GM21423 (cell line): ENCODE data around the gene CUBN.

ENCODE experiments used
- ATAC-seq: cut with Tn5 transposase; IDR thresholded peaks from one replicate; pipeline ENCODE4 v1.9.1; 2021; ENCODE audit warnings: mild to moderate bottlenecking, moderate library complexity; ENCODE audit not compliant: unreplicated experiment

CUBN gene

DNA sequence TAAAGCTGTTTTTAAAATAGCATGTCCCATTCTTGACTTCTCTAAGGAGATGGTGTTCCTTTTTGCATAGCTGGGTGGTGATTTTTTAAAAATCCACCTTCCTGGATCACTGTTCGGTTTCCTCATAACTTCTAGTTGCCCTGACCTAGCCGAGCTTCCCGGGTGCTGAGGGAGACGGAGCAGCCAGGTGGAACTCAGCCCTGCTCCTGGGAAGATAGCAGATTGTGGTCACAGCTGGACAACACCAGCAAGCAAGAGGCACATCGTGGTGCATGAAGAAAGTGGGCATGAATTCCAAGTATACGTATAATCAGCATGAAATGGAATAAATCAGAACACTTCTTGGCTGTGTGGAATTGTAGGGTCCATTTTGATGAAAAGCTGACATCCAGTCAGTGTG is 238.9 kb downstream of the CUBN start:
- no peak for ATAC-seq

DNA sequence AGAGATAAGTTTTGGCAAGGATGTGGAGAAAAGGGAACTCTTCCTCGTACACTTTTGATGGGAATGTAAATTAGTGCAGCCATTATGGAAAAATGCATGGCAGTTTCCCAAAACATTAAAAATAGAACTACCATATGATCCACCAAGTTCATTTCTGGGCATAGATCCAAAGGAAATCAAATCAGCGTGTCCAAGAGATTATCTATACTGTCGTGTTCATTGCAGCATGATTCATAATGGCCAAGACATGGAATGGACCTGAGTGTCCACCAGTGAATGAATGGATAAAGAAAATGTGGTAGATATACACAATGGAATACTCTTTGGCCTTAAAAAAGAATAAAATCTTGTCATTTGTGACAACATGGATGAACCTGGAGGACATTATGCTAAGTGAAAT is 242.0 kb downstream of the CUBN start:
- ATAC-seq = no peak

DNA sequence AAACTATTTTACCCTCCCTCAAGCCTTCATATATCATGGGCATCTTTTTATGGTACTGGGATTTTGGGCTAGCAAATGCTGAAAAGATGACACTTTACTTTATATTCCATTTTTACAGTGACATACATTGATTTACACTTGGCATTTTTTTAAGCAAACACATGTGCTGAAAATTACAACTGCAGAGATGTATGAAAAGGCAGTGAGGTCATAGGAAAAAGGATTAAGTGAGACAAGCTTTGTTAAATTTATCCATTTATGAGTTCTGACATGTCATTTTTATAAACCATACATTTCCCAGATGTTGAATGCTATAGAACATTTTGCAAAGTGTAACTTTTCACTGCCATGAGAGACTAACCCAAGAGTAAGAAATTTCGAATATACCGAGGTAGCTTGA is 243.6 kb downstream of the CUBN start:
- no peak for ATAC-seq

DNA sequence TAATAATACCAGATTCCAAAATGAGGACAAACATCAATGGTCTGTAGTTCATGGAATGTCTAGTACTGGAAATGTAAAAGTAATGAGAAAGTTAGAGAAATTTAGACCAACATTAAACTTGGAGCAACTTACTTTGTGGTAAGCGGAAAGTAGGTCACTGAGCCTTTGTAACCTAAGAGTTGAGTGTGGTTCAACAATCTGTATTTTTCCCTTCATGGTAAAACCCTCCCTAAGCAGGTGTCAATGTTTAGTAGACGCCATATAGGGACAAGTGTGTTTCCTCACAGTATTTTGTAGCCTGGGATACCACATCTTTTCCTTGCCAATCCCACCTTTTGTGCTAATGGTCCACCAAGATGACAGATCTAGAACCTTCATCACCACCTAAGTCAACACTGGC is 245.1 kb downstream of the CUBN start:
- no peak for ATAC-seq

DNA sequence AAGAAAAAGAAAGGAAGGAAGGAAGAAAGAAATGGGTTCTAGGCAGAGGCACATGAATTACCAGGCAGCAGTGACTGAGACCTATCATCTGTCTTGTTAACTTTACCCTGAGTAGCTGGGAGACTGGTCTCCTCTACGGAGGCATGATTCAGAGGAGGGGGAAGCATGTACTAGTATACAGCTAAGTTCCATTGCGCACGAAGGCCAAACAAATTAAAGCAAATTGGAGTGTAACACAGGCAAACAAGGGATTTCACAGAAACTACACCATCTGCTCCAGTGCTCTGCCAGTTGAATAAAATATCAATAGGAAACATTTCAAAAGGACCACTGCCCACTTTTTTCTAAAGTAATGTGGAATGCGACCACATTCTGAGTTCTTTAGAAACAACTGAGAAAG is 246.5 kb downstream of the CUBN start:
- ATAC-seq = no peak

DNA sequence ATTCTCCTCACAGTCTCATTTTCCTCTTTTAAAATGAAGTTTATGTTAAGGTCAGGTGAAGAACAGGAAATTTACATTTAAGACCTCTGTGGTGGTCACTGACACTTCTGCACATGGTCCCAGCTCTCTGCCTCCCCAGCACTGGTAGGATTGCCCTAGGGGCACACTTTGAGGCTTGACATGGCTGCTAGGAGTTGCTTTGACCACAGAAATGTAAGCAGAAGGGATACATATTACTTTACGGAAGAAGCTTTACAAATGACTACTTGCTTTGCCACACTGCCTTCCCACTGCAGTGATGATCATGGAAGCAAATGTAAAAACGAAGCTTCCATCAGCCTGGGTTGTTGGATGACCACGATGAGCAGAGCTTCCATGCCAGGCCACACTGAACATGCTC is 259.3 kb downstream of the CUBN start:
- ATAC-seq = no peak

DNA sequence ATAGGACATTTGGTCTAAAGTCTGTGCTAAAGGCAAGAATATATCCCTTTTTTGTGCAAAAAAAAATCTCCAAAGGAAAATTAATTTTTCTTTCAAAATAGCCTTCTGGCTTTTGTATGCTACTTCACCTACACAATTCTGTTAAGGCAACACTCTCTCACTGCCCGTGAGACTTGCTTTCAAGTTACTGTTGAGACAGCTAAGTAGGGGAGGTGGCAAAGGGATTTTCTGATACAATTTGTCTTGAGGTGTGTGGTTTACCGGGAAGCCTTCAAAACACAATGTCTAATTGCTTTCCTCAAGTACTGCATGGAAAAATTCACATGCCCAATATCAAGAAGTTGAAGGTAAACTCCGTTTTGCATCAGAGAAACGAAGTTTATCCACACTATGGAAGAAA is 261.6 kb downstream of the CUBN start:
- no peak for ATAC-seq

DNA sequence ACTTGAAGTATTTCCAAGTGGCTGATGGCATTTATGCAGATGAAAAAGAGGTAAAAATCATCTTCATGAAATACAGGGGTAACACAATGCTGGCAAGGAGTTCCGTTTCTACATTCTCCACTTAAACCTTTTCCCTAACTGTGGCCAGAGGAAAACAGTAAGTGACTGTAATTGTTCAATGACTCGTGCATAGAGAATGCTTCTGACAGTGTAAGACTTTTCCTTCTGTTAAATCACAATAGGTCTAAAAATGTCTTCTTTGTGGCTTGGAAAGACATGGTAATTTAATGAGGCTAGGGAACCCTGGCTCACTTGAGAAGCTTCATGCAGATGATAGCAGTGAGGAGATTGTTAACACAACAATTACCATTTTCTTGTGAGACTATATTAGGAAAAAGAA is 262.1 kb downstream of the CUBN start:
- ATAC-seq = no peak

DNA sequence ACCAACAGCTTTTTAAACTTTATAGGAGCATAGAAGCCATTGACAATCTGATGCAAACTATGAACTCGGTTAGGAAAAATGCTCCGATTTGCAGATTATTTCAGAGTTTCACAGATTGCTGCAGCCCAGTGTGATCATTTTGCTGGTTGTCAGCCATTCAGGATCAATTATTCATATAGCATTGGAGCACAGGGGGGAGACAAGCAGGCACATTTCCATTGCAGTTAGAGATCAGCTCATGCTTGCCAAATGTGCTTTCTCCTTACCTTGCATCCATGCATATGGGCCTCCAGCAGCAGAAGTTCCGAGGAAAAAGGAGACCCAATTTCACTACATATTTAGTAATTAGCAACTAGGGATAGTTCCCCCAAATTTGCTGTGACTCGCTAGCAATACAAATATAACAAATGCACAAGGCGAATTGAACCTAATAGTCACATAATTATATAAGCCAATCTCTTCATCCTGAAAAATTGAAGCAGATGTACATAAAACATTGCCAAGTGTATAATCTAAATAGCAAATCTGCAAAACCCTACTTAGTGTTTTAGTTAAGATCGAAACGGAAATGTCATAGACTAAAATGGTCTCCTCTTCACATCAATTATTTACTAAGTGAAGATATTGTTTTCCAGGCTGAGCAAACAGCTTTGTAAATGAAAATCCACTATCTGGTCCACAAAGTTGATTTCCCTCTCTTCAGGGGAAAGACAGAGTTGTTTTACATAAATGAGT is 262.9 kb downstream of the CUBN start:
- no peak for ATAC-seq

DNA sequence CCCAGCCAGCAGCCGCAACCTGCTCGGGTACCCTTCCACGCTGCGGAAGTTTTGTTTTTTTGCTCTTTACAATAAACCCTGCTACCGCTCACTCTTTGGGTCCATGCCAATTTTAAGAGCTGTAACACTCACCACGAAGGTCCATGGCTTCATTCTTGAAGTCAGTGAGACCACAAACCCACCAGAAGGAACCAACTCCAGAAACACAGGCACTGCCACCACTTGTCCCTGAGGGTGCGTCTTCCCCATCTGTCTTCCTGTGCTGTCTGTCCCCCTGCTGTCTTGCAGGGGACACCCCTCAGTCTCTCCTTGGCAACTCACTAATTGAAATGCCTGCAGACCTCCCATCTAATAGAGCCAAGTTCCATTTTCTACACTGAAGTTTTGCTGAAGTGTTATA is 263.8 kb downstream of the CUBN start:
- ATAC-seq = no peak

DNA sequence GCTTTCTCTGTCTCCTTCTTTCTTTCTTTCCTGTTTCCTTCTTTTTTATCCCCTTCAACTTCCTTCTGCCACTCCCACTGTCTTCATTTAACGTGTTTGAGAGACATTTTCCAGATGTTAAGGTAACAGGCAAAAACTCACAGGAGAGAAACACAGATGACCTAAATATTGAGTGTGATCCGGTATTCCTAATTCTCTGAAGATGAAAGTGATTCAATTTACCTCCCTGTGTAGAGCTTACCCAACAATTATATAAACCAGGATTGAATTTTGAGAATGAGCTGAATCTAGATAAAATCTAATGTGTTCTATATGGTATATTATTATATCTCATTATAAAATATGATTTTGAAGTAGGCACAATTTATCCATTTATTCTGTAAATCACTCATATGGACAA is 265.8 kb downstream of the CUBN start:
- no peak for ATAC-seq

DNA sequence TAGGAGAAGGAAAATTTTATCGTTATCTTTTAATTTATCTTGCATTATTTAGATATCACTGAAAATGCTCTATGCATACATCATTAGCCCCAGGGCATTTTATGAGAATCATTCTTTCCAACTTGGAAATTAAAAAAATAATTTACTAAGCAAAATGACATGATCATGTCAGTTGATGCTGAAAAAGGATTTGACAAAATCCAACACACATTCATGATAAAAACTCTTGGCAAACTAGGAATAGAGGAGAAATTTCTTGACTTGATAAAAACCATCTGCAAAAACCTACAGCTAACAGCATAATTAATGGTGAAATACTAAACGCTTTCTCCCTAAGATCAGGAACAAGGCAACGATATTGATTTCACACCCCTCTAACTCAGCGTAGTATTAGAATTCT is 272.2 kb downstream of the CUBN start:
- ATAC-seq = no peak

DNA sequence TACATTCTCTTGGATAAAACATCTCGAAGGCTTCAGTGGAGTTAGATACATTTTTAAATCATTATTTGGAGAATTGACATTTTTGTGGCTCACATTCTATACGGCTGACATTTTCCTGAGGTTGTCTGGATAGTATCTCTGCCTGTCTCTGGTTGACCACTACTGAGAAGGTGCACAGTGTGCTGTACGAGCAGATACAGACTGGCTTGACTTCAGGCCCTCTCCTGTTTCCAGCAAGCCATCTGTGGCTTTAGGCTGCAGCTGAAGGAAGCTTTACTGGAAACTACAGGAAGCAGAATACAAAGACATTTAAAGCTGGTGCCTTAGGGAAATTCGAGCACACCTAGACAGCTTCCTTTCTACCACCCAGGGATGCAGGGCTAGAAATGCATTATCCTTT is 273.0 kb downstream of the CUBN start:
- ATAC-seq = no peak

DNA sequence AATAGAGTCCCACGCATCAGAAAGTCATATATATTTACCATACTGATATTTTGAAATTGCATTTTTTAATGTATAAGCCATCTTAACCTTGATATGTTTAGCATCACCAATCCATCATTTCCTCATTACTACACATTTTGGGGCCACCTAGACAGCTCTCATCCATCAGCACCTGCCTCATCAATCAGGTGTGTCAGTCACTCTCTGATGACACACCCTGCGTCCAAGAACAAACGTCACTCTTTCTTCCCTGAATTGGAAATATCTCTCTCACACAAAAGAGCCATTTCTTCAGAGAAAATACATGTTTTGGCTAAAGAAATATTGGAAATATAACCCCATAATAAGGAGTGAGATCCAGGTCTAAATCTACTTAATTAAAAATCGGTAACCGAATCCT is 273.5 kb downstream of the CUBN start:
- no peak for ATAC-seq

DNA sequence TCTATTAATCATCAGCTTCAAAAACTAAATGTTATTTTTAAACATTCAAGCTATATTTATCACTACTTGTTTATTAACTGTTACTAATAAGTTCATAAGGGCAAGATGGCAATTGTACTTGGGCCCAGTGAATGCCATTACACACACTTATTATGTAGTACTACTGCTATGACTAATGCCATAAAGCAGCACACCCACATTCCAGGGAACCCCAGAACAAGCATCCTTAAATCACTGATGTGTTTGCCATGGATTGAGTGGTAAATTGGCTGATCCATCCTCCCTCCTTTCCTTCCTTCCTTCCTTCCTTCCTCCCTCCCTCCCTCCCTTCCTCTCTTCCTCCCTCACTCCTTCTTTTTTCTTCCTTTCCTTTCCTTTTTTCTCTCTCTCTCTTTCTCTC is 275.0 kb downstream of the CUBN start:
- ATAC-seq = no peak

DNA sequence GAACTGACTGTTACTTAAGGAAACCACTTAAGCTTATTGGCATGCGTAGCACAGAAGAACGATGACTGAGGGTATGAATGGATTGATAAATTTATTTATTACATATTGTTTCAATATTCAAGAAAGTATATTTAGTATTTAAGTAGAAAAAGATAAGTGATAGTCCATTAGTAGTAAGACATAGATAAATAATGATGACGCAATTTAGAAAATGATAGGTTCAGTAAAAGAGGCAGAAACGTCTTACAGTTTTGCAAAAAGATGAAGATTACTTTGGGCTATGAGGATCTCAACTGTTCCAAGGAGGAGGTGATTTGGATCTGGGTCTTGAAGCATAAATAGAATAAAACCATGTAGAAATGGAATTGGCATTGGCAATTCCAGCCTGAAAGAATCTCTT is 275.8 kb downstream of the CUBN start:
- ATAC-seq = no peak

DNA sequence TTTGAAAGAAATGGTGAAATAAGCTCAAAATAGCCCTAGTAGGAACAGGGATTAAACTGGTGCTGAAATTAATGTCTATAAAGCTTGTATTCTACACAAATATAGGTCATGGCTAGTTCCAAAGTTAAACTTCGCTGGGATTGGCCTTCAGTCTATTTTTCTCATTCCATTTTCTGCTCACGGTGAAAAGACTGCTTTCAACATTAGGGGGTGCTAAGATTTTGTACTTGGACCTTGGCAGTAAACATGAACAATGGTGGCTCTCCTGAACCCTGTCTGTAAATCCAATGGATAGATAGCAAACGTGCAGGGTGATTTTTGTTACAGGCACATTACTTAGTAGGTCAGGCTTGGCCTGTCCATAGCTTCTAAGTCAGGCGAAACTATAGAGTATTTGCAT is 276.4 kb downstream of the CUBN start:
- no peak for ATAC-seq

DNA sequence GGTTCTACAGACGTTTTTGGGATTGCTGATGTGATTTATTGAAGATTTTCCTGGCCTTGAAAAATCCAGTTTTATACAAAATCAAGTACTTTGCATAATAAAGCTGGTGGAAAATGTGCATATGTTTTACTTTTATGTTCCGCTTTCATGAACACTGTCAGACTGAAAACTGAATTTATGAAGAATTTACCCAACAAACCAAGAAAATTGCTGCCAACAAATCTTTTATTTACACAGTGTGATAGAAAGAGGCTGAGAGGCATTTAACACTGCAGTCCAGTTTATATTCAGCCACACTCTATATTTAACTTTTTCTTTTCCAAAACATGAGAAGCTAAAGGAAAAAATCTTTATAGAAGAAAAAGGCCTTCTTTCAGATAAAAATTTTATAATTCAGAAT is 277.0 kb downstream of the CUBN start:
- ATAC-seq = no peak

DNA sequence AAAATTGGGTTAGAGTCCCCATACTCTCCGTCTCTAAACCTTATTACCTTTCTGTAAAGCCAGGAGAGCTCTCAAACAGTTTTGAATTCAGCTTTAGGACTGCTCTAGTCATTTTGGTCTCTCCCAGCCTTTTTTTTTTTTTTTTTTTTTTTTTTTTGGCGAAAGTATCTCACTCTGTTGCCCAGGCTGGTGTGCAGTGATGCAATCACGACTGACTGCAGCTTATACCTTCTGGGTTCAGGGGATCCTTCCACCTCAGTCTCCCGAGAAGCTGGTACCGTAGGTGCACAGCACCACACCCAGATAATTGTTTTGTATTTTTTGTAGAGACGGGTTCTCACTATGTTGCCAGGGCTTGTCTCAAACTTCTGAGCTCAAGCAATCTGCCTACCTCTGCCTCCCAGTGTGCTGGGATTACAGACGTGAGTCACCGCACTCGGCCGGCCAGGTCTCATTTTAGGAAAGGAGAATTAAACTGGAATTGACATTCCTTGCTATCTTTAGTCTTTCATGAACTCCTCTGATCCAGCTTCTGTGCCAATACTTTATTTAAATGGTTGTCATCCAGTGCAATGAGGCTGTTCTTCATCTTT is 281.0 kb downstream of the CUBN start:
- no peak for ATAC-seq

DNA sequence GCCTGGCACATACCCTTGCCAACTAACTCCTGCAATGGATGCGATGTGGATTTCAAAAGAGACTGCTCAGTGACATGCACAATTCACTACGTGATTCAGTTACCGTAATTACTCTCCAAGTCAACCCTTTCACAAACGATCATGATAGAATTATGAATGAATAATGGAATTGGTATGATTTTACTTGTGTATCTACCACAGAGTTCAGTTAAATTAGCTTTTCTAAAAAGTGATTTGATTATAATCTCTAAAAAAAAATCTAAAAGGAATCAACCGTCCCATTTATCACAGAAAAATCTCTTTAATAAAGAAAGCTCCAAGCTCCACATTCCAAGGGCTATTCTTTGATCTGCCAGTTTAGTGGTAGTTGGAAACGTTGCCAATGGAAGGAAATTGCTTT is 282.0 kb downstream of the CUBN start:
- no peak for ATAC-seq

DNA sequence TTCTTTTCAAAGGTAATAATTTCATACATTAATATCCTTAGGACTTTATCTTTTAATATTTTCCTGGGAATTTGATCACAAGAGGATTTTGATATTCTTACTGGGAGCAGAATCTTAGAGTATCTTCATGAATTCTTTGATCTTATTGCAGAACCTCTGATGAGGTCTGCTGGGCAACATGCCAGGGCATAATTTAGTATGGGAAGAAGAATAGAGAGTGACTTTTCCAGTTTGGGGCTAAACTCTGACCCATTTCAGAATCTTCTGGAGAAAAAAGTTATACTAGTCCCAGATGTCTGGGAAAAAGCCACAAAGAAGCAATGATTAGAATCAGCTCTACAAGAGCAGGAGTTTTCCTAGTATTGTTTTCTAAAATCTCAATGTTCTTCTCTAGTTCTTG is 284.4 kb downstream of the CUBN start:
- no peak for ATAC-seq

DNA sequence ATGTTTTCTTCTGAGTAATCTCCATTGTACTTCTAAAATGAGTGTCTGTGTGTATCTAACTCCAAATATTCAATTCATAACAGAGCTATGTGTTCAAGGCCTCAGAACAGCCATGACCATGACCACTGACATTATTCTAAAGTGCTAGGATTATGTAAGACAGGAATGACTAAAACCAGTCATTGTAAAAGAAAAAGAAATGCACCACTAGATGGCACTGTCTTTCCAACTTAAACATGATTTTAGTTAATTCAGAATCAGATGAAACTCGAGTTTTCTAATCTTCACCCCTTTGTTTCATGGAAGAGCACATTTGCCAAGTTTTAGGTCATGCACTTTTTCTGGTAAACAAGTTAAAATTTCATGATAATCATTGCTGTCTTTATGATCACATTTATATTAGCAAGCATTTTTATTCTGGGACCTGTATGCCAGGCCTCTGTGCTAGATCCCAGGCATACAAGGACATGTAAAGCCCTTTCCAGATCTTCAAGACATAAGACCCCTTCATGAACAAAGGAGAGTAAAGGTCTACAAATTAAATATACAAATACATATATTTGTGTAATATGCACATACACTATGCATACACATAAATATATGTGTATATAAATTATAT is 286.2 kb downstream of the CUBN start:
- no peak for ATAC-seq

DNA sequence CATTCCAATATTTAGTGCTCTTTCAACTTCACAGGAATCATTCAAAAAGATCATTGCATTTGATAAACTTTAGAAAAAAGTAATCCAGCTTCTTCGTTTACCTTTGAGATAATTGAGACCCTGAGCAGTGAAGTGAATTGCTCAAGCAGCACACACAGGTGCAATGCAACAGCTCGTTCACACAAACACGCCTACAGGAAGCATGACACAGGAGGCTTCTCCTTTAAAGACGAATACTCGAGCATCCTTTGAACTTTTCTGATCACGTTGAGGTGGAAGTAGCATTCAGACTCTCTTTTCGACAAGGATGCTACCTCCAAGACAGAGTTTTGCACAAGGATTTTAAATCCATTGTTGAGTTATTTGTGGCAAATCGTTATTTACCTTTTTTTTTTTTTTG is 294.4 kb downstream of the CUBN start:
- no peak for ATAC-seq
